ENCODE data around the gene BAHD1. TPM values are rescaled to one million over a fixed set of nuclear protein-coding genes. Genes with fewer than 3 reads are reported as not detected.

The BAHD1 gene
- total and polyA plus RNA-seq, 2 experiments from 2014 or later, result 11.2 to 40.1 TPM

DNA sequence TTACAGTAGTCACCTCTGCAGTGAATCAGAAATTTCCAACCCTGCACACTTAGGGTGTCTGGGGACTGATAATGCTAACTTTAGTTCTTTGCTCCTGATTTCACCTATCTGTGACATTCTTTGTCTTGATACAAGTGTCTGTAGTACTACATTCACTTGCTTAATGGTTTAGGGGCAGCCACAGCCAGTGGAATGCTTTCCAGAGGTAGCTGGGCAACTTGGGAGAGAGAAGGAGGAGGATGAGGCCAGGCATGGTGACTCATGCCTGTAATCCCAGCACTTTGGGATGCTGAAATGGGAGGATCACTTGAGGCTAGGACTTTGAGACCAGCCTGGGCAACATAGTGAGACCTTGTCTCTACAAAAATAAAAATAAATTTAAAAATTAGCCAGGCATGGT, 8.5 kb downstream of the BAHD1 start:
- Mint-ChIP-seq H3K9me3 (no peaks in the 10 kb centered on the region), H3K27ac (no peak overlapping the region), H3K27me3 (ENCODE audit: insufficient read depth, low read depth, poor library complexity) (peaks cover 25% of the 10 kb centered on the region), H3K4me3 (no peak overlapping the region), H3K4me1 (peaks cover 74% of the 10 kb centered on the region), H3K36me3 (ENCODE audit: low read depth) (peaks cover 27% of the 10 kb centered on the region; the same call in 2 of the 3 replicates)
- DNase-seq (ENCODE audit: low spot score) (no peak), ATAC-seq (no peak)
- Histone ChIP-seq H3K27me3 (ENCODE audit: insufficient read depth) (no peaks in the 10 kb centered on the region), H3K9me2 (ENCODE audit: insufficient read depth) (no peaks in the 10 kb centered on the region), H3K36me3 (ENCODE audit: insufficient read depth) (no peaks in the 10 kb centered on the region), H3K4me2 (no peak overlapping the region), H3K4me1 (ENCODE audit: insufficient read depth) (peaks cover 58% of the 10 kb centered on the region), H4K20me1 (replicated peaks; ENCODE audit: insufficient read depth) (peaks cover 78% of the 10 kb centered on the region), H3F3A (replicated peaks; ENCODE audit: low read depth) (no peaks in the 10 kb centered on the region), H2AFZ (no peak overlapping the region), H3K27ac (ENCODE audit: low read depth) (peak overlapping the region; percentile 36; the same call in 1 of the 2 replicates), H3K4me3 (no peak overlapping the region), H3K79me2 (replicated peaks; ENCODE audit: insufficient read depth) (peaks cover 100% of the 10 kb centered on the region)
- no peak for TF ChIP-seq EZH2phosphoT487 (IDR thresholded peaks at IDR 0.05; ENCODE audit: unreplicated experiment)
- TF ChIP-seq CTCF (conservative IDR thresholded peaks at IDR 0.05; ENCODE audit: low read depth in 2 of 2), result no peak
- TF ChIP-seq ZNF462 (CRISPR knock-in tag; IDR thresholded peaks at IDR 0.05), result no peak
- no peak for TF ChIP-seq EZH2 (IDR thresholded peaks at IDR 0.05; ENCODE audit: low read depth, unreplicated experiment)
- no peak for TF ChIP-seq CREB1 (CRISPR knock-in tag; IDR thresholded peaks at IDR 0.05; ENCODE audit: low read depth)
- TF ChIP-seq ETS1 (IDR thresholded peaks at IDR 0.05), result no peak
- TF ChIP-seq ZNF331 (CRISPR knock-in tag; IDR thresholded peaks at IDR 0.05; ENCODE audit: low read depth), result no peak

Measured in GM23338 (cell line).